HCT116 (cell line): ENCODE results near the gene ESRRB.

ENCODE experiments used
- POLR2A ChIP-seq: IDR thresholded peaks from 2 replicates; pipeline ENCODE4 v1.7.0; 2011; ENCODE audit warnings: borderline replicate concordance; ENCODE audit not compliant: insufficient read depth, insufficient read length; ENCODE audit errors: extremely low read depth
- RAD21 ChIP-seq: IDR thresholded peaks from 2 replicates; pipeline ENCODE4 v1.6.1; 2012; ENCODE audit warnings: low read depth, mild to moderate bottlenecking
- TF ChIP-seq, protein P1 (sequence below): IDR thresholded peaks from 2 replicates; pipeline ENCODE4 v1.6.1; 2012

DNA sequence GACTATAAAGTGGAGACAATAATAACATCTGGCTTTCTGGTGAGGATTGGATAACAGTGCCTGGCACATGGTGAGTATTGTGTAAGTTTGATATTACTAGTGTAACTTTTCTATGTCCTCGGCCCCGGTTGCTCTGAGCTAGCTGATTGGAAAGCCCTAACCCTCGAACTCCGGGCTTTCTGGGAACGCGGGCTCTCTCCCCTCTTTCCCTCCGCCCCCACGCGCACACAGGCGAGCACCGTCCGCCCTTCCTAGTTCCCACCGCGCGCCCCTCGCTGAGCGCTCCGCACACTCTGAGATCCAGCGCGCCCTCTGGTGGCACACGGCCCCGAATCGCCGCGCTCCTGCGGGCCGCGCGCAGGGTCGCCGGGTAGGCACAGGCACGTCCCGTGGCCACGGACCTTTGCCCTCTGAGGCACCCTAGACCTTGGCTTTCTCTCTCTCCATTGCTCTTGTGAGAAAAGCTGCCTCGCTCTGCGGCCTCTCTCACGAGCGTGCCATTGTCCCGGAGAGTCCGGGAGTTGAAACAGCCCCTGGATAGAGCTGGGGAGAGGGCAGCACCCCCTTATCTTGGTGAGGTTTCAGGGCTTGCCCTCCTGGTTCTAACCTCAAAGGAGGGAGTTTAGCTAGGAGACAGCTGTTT, 23.2 kb upstream of the ESRRB start:
- TF ChIP-seq RAD21 (peak; percentile 81), POLR2A (no peak)
- TF ChIP-seq, protein P1, sequence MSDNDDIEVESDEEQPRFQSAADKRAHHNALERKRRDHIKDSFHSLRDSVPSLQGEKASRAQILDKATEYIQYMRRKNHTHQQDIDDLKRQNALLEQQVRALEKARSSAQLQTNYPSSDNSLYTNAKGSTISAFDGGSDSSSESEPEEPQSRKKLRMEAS, result no peak
